T-helper 2 cell (primary cell): ENCODE measurements around the gene NACC2.

Experiments
- DNase-seq, 5 experiments: peaks; one replicate each; pipeline versions ENCODE4 v3.0.0 to v3.0.0-alpha.2; 2012 to 2022

The NACC2 gene

GRCh38 chr9:136054798-136055714 lies 40.0 kb downstream of the NACC2 start:
- no peak for DNase-seq

- no peak for DNase-seq
Observed at GRCh38 chr9:136054146-136054545, 40.9 kb downstream of the NACC2 start.

DNA sequence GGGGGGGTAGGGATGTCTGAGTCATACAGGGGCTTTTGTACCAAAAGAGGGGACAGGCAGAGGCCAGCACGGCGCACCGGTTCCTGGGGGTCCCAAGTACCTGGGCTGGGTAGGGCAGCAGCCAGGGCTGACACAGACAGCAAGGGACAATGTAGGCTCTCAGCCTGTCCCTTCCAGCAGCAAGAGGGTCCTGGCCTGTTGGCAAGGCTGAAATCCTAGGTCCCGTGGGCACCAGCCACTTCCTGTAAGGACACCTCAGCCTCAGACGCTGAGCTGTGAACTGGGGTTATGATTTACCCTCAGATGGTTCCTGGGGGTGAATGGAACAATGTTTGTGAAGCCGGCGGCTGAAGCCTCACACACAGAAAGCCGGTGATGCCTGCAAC lies 41.3 kb downstream of the NACC2 start:
- no peak for DNase-seq

GRCh38 chr9:136052991-136053756 lies 41.9 kb downstream of the NACC2 start:
- no peak for DNase-seq

DNA sequence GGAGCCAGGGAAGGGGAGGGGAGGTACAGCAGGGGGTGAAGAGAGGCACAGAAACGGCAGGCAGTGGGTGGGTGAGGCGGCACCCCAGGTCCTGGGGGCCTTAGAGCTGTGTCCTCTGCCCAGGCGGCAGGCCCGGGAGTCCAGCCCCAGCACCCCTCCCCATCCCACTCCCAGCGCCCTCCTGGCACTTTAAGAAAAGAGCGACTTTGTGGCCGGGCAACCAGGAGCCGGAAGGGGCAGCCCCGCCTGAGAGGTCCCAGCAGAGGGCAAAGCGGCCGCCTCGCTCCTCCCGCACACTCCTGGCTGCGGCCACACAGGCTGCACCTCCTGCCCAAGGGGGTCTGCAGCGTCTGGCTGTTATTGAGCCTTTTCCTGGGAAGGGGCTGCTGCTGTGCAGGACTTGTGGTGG lies 42.6 kb downstream of the NACC2 start:
- DNase-seq, result no peak

DNA sequence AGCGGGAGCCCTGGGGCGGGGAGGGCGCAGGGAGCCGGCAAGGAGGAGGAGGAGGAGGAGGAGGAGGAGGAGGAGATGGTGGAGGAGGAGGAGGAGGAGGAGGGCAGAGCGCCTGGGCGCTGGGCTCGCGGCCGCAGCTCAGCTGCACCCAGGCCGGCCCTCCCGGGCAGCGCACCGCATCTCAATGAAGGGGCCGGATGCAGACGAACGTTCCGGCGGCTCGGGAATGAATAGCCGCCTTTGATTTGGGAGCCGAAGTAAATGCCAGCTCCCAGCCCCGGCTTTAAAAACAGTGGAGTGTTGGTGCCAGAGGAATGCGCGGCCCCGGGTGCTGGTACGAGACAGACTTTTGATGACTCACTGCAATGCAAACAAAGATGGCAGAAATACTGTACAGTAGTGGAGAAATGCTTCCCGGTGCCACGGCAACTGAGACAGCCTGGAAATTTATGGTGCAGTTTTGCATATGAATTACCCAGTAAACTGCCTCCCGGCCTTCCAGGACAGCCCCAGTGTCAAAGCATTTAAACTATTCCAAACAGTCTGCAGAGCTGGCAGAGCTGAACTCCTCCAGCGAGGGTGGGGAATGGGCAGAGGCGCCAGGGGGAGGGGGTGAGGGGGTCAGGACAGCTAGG lies 43.1 kb downstream of the NACC2 start:
- no peak for DNase-seq

DNA sequence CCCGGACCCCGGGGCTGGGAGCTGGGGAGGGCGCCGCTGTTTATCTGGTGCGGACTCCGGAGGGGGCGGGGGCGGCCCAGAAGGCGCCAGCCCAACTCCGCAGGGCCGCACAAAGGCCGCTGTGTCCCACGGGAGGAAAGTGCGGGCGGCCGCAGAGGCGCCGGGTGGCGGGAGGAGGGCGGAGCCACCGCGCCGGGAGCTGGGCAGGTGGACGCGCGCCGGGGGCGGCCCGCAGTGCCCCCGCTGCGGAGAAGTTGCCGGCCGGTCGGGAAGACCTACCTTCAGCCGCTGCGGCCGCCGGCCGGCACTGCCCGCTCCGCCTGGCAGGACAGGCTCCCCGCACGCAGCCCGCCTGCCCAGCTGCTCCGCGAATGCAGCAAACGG lies 43.6 kb downstream of the NACC2 start:
- DNase-seq, result no peak

DNA sequence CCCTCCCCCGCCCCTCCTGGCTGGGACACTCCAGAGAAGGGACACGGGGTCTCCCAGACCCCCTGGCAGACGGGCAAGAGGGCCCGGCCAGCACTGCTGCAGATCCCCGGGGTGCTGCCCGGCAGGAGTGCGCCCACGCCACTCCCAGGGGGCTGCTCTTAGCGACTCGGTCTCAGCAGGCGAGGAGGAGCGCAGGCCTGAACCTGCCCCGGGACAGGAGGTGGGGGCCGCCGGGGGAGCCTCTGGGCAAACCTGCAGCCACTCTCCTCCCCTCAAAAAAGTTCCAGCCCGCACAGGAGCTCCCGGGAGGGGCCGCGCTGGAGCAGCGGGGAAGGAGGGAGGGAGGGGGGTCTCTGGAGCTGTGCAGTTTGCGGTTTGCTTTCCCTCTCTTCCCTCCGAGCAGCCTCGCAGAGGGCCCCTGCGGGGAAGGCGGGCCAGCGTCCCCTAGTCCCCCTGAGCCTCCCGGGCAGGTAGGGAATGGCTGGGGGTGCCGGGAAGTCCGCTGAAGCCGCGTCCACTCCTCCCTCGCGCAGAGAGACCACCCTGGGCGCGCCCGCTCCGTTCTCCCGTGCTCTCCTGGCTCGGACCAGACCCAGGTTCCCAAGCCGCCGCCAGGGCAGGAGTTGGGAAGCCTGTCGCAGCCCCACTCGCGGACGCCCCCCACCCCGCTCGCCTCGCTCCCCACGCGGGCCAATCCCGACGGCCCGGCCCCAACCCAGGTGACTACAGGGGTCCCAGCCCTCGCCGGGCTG lies 44.2 kb downstream of the NACC2 start:
- no peak for DNase-seq

GRCh38 chr9:136050266-136050700 lies 44.8 kb downstream of the NACC2 start:
- no peak for DNase-seq

DNA sequence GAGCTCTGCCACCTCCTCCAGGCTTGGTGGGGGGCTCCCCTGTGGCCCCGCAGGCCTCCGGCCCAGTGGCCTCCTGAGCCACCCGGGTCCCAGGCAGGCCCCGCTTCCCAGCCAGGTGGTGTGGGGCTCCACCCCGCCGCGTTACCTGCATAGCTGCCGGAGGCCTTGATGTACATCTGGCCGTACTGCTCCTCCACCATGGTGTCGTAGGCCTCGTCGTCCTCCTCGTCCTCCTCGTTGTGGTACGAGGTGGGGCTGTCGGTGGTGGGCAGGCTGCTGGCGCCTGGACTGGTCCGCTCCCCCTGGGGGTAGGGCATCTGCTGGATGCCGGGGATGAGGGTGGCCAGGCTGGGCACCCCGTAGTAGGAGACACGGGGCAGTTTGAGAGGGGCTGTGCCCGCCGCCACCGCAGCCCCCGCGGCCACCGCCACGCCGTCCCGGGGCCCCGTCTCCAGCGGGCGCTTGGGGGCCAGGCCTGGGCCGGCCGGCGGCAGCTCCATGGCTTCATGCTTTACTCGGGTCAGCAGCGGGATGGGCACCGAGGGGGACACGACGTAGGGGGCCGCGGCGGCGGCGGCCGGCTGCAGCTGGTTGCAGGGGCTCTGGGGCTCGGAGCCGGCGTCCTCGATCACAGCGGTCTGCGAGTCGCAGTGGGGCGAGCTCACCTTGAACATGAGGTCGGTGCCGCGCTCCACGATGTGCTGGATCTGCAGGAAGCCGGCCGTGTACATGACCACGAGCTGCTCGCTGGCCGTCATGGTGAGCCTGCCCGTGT lies 45.4 kb downstream of the NACC2 start:
- no peak for DNase-seq

DNA sequence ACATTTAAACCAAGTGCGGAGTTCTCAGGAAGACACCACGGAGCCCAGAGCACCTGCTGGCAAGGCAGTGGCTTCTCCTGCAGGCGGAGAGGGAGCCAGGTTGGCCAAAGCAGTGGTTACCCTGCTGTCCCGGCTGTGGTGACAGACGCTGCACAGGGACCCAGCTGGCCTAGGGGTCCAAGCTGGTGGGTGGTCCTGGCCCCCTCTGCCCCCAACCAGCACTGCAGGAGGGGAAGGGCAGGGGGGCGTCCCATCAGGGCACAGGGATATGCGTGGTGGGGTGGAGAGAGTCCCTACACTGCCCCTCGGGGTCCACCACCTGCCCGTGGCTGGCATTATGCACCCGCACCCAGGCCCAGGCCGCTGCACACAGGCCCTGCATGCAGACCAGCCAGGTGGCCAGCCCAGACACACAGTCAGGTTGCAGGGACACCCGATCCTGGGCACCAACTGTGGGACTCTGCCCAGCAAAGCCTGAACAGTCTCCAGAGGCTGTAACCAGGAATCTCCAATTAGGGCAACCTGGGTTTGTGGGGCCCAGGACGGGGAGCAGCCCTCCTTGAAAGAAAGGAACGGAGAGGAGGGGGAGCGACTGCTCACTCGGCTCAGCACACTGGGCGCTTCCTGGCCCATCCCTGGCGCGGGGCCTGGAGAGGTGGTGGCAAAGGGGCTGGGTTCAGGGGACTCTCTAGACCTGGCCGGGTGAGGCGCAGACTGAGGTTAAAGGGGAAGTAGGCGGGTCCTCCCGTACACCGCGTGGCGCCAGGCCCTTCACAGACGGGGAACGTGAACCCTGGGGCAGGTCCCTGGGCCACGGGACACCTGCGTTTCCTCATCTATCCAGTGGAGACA lies 46.3 kb downstream of the NACC2 start:
- no peak for DNase-seq

DNA sequence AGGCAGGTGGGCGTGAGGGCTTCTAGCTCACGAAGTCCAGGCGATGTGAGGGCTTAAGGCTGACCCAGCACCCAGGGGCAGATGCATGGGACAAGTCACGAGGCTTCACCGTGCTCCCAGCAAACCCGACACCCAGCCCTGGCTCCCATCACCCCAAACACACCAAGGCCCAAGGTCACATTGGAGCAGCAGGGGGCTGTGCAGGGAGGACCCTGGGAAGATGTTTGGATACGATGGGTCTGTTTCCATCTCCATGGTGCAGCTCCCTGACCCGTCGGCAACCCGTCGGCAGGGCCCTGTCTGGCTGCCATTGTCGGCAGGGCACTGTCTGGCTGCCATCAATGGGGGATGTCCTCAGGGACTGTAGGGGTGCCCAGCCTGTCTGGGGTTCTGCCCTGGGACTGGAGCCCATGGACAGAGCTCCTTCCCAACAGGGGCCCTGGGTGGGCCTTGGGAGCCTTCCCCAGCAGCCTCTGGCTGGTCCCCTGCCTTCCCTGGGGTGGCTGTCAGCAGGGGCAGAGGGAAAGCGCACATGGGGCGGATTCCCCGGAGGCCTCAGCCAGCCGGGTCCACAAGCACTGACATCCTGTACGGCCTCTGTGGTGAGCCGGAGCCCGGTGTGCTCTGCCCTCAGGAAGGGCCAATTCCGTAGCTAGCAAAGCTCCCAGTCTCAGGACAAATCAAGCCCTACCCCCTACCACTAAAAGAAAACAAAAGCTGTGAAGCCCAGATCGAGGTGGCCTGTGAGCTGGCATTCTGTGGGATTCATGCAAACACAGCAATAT lies 47.1 kb downstream of the NACC2 start:
- DNase-seq, result no peak

GRCh38 chr9:136047076-136047774 lies 47.9 kb downstream of the NACC2 start:
- DNase-seq, result peak in 1 of 5 experiments; percentile 54

DNA sequence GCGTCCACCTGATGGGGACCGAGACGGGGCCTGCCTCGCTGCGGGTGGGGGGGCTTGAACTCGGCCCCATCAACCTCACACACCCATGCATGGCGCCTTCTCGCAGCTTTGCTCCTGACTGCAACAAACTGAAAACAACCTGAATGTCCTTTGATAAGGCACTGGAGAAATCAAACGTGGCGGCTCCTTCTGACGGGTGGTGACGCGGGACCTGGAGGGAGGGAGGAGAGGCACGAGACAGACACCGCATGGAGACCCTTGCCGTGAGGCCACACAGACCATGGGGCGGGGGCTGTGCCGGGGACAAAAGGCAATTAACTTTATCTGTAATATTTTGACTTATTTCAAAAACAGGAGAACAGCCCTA lies 48.6 kb downstream of the NACC2 start:
- no peak for DNase-seq

- no peak for DNase-seq
Observed at GRCh38 chr9:136045595-136046553, 49.2 kb downstream of the NACC2 start.

DNA sequence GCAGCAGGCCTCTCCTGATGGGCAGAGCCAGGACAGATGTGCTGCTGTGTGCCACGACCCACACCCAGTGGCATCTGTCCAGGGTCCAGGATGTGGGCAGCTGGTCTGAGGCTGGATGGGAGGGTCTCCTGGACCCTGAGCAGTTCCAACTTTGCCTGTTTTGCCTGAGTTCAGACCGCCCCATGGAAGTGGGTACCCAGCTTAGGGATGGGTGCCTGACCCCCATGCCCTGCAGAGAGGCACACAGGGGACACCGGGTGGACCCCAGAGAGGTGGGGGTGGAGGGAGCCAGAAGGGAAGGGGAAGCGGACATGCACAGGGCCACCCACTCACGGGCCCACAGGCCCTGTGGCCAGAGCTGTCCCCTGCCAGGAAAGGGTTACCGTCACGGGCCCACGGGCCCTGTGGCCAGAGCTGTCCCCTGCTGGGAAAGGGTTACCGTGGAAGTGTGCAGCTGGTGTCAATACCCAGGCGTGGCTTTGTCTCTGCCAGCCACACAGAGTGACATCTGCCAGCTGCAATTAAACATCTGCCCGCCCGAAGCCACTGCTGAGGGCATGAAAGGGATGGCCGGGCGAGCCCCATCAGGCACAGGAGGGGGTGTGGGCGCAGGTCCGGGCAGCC lies 50.0 kb downstream of the NACC2 start:
- DNase-seq, result no peak

DNA sequence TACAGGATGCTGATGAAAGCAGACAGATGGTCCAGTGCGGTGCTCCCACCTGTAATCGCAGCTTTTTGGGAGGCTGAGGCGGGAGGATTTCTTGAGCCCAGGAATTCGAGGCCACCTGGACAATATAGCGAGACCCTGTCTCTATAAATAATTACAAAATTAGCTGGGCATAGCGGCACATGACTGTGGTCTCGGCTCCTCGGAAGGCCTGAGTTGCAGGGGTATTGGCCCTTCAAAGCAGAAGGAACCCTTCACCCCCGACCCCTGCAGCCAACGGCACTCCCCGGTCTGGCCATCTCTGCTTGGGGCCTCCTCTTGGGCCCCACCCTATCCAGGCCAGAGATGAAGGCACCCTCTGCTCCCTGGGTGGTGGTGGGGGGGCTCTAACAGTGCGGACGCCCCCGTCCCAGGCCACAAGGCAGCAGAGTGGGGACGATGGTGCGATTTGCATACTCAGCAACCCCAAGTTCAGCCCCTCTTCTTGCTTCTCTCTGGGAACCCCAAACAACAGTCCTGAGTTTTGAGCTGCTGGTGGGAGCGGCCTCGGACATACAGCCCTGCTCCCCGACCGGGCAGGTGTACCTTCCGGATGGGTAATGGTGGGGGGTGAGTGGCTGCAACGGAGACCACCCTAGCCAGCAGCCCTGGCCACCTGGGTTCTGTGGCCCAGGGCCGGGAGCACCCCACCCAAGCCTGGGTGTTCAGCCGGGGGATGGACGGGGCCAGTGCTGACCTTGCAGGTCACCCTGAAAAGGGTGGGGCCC lies 50.7 kb downstream of the NACC2 start:
- DNase-seq, result no peak
